AML-193 (cell line): ENCODE data around the gene TAP1.

Experiments
- DNase-seq, 2 experiments: peaks; one replicate each; lab custom pipeline; 2025; lab: John Stamatoyannopoulos, UW

The TAP1 gene

GRCh38 chr6:32860674-32861073 is 7.2 kb upstream of the TAP1 start:
- no peak for DNase-seq

- no peak for DNase-seq
Observed at GRCh38 chr6:32858194-32858593, 4.7 kb upstream of the TAP1 start.

- no peak for DNase-seq
Observed at GRCh38 chr6:32857156-32857891, 3.8 kb upstream of the TAP1 start.

- DNase-seq, result no peak
Observed at GRCh38 chr6:32855467-32856174, 2.1 kb upstream of the TAP1 start.

GRCh38 chr6:32854376-32855178 is 1.1 kb upstream of the TAP1 start:
- DNase-seq, result peak; percentile 42 to 49

- peak; percentile 23 to 40 for DNase-seq
Observed at GRCh38 chr6:32852844-32853540, 512 bp downstream of the TAP1 start.

GRCh38 chr6:32852018-32852843 is 1.3 kb downstream of the TAP1 start:
- no peak for DNase-seq

GRCh38 chr6:32851025-32851424 is 2.5 kb downstream of the TAP1 start:
- DNase-seq, result no peak

- DNase-seq, result no peak
Observed at GRCh38 chr6:32849126-32849525, 4.4 kb downstream of the TAP1 start.

GRCh38 chr6:32847795-32848194 is 5.7 kb downstream of the TAP1 start:
- DNase-seq, result no peak

- no peak for DNase-seq
Observed at GRCh38 chr6:32847004-32847403, 6.5 kb downstream of the TAP1 start.

GRCh38 chr6:32845384-32845884 is 8.1 kb downstream of the TAP1 start:
- DNase-seq, result peak; percentile 68 to 77

GRCh38 chr6:32844839-32845383 is 8.6 kb downstream of the TAP1 start:
- DNase-seq, result no peak

- DNase-seq, result peak; percentile 98
Observed at GRCh38 chr6:32843979-32844838, 9.3 kb downstream of the TAP1 start, which contains the start of gene PSMB8. Gene PSMB8, minus strand, starts transcription at chr6:32844047. Its CDS starts 51 bp downstream, at chr6:32843996.

GRCh38 chr6:32843331-32843978 is 10.0 kb downstream of the TAP1 start:
- DNase-seq, result peak; percentile 16 to 22

GRCh38 chr6:32842690-32843089 is 10.8 kb downstream of the TAP1 start:
- no peak for DNase-seq

- no peak for DNase-seq
Observed at GRCh38 chr6:32842021-32842650, 11.4 kb downstream of the TAP1 start.

- DNase-seq, result no peak
Observed at GRCh38 chr6:32840604-32841246, 12.8 kb downstream of the TAP1 start.
